Tibial nerve (tissue), 4 donors: ENCODE measurements around the gene ACOT11.

Source experiments
- CTCF ChIP-seq, 5 experiments: fragments of 200-600 bp in 3 of 5; fragments of 450-650 bp in 2 of 5; sonication (generic) in 3 of 5; IDR thresholded peaks; one replicate each; pipeline ENCODE4 v1.5.1; 2016 to 2019; ENCODE audit warnings: antibody characterized with exemption in 5 of 5, mild to moderate bottlenecking in 3 of 5, moderate library complexity in 2 of 5
- EP300 ChIP-seq, 2 donors: sonication (generic); formaldehyde crosslinking; IDR thresholded peaks; one replicate each; pipeline ENCODE4 v1.6.1; 2017; ENCODE audit warnings: antibody characterized with exemption in 2 of 2, mild to moderate bottlenecking in 1 of 2

- TF ChIP-seq CTCF (IDR thresholded peaks at IDR 0.05) (no peak), EP300 (IDR thresholded peaks at IDR 0.05) (no peak)
Observed at GRCh38 chr1:54571803-54572541, 23.9 kb downstream of the ACOT11 start.
